Tibial nerve (tissue), 4 donors: ENCODE data around the gene EFR3B. TPM values are rescaled to one million over a fixed set of nuclear protein-coding genes. Genes with fewer than 3 reads are reported as not detected.
"Not testable (repeated sequence)": the region's sequence is repeated elsewhere in the genome, so short reads cannot be mapped to it uniquely, and the experiment has no call there.

Source experiments
- DNase-seq, 2 donors: peaks; one replicate each; pipeline ENCODE4 v3.0.0-alpha.2; 2019; ENCODE audit warnings: low spot score in 2 of 2
- H3K27ac ChIP-seq, 4 donors: fragments of 200-600 bp; sonication (generic) in 3 of 4; one replicate each; pipeline ENCODE4 v1.5.1; 2017 to 2019; ENCODE audit warnings: mild to moderate bottlenecking in 1 of 4
- H3K27me3 ChIP-seq, 2 donors: fragments of 200-600 bp; sonication (generic) in 1 of 2; one replicate each; pipeline versions ENCODE4 v1.5.1 to v1.6.0; 2017 to 2019
- H3K36me3 ChIP-seq, 3 donors: fragments of 200-600 bp; sonication (generic); one replicate each; pipeline ENCODE4 v1.5.1; 2018 to 2019
- H3K4me1 ChIP-seq, 4 donors: fragments of 200-600 bp; sonication (generic) in 3 of 4; one replicate each; pipeline ENCODE4 v1.5.1; 2017 to 2019
- H3K4me3 ChIP-seq, 4 donors: fragments of 200-600 bp; sonication (generic) in 3 of 4; one replicate each; pipeline ENCODE4 v1.5.1; 2017 to 2019; ENCODE audit warnings: mild to moderate bottlenecking in 1 of 4, moderate library complexity in 1 of 4
- H3K9me3 ChIP-seq, 4 donors: fragments of 200-600 bp; sonication (generic) in 3 of 4; one replicate each; pipeline ENCODE4 v1.5.1; 2017 to 2019
- CTCF ChIP-seq, 5 experiments: fragments of 200-600 bp in 3 of 5; fragments of 450-650 bp in 2 of 5; sonication (generic) in 3 of 5; IDR thresholded peaks; one replicate each; pipeline ENCODE4 v1.5.1; 2016 to 2019; ENCODE audit warnings: antibody characterized with exemption in 5 of 5, mild to moderate bottlenecking in 3 of 5, moderate library complexity in 2 of 5
- EP300 ChIP-seq, 2 donors: sonication (generic); formaldehyde crosslinking; IDR thresholded peaks; one replicate each; pipeline ENCODE4 v1.6.1; 2017; ENCODE audit warnings: antibody characterized with exemption in 2 of 2, mild to moderate bottlenecking in 1 of 2
- POLR2A ChIP-seq, 2 donors: fragments of 450-650 bp; IDR thresholded peaks; one replicate each; pipeline ENCODE4 v1.6.1; 2017; ENCODE audit warnings: antibody characterized with exemption in 2 of 2, mild to moderate bottlenecking in 2 of 2, moderate library complexity in 2 of 2
- WGBS, 2 donors: methylation state at CpG; one replicate each; pipeline ENCODE4 v1.1.5; 2018; 5-methylcytosine and 5-hydroxymethylcytosine counted together
- total RNA-seq, 4 donors: library from RNA; depleted of rRNA; stranded (reverse); fragments of >200 nt; gene quantifications; one replicate each; pipeline ENCODE4 v1.1.0, GENCODE V29; 2016

Gene EFR3B, protein sequence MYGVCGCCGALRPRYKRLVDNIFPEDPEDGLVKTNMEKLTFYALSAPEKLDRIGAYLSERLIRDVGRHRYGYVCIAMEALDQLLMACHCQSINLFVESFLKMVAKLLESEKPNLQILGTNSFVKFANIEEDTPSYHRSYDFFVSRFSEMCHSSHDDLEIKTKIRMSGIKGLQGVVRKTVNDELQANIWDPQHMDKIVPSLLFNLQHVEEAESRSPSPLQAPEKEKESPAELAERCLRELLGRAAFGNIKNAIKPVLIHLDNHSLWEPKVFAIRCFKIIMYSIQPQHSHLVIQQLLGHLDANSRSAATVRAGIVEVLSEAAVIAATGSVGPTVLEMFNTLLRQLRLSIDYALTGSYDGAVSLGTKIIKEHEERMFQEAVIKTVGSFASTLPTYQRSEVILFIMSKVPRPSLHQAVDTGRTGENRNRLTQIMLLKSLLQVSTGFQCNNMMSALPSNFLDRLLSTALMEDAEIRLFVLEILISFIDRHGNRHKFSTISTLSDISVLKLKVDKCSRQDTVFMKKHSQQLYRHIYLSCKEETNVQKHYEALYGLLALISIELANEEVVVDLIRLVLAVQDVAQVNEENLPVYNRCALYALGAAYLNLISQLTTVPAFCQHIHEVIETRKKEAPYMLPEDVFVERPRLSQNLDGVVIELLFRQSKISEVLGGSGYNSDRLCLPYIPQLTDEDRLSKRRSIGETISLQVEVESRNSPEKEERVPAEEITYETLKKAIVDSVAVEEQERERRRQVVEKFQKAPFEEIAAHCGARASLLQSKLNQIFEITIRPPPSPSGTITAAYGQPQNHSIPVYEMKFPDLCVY
- 1 to 10 TPM; 5.4 to 7.1 (median 5.7) TPM for total RNA-seq

DNA sequence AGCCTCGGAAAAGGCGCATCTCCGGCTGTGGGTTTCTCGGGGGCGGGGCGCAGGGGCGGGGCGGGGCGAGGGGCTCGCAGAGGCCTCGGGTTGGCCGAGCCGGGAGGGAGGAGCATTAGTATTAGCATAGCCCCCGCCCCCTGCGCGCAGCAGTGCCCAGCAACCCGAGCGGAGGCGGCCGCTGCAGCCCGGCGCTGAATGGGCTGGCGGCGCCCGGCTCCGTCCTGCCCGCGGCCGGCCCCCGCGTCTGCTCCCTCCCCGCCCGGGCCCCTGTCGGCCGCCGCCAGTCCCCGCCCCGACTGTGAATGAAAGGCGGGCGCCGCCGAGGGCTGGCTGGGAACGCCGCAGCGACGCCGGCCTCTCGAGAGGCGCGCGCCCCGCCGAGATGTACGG, at the start of gene EFR3B:
EFR3B (plus strand) TSS at position 149 of the 393 bp plus-strand sequence; CDS start at position 386, 237 bp downstream.
- TF ChIP-seq CTCF (IDR thresholded peaks at IDR 0.05): peak in 2 of 5 experiments; percentile 30 to 45
- TF ChIP-seq POLR2A (IDR thresholded peaks at IDR 0.05): peak in 1 of 2 donors; percentile 65
- peak in 1 of 2 donors; percentile 9 for TF ChIP-seq EP300 (IDR thresholded peaks at IDR 0.05)
- peak; percentile 91 to 92 for DNase-seq

GRCh38 chr2:24993406-24994145, 48.3 kb upstream of the EFR3B start:
- Histone ChIP-seq H3K4me3 (no peak overlapping the region), H3K27ac (no peak overlapping the region), H3K36me3 (no peaks in the 10 kb centered on the region), H3K4me1 (no peaks in the 10 kb centered on the region), H3K27me3 (no peaks in the 10 kb centered on the region), H3K9me3 (no peaks in the 10 kb centered on the region)
- DNase-seq: no peak
- WGBS, 2 donors: 60 to 71% methylated on average over 6 of the region's 6 CpGs
- TF ChIP-seq CTCF (IDR thresholded peaks at IDR 0.05) (no peak), EP300 (IDR thresholded peaks at IDR 0.05) (no peak), POLR2A (IDR thresholded peaks at IDR 0.05) (no peak)

More for the DNA sequence above, at the start of gene EFR3B:
- Histone ChIP-seq H3K27me3 (no peaks in the 10 kb centered on the region), H3K9me3 (no peaks in the 10 kb centered on the region), H3K4me3 (peak within 1 kb of the TSS; percentile 74 to 92 (median 86)), H3K4me1 (peaks cover 0 to 23% (median 12%) of the 10 kb centered on the region in 4 donors), H3K36me3 (no peaks in the 10 kb centered on the region), H3K27ac (peak within 1 kb of the TSS; percentile 52 to 89 (median 76))
- 0 to 1% methylated on average over 22 to 34 of the region's 54 CpGs for WGBS, 2 donors

- no peak for TF ChIP-seq POLR2A (IDR thresholded peaks at IDR 0.05)
- no peak for TF ChIP-seq EP300 (IDR thresholded peaks at IDR 0.05)
- no peak for TF ChIP-seq CTCF (IDR thresholded peaks at IDR 0.05)
- Histone ChIP-seq H3K27ac (no peak overlapping the region), H3K4me3 (no peak overlapping the region), H3K36me3 (no peaks in the 10 kb centered on the region), H3K4me1 (no peaks in the 10 kb centered on the region), H3K9me3 (no peaks in the 10 kb centered on the region), H3K27me3 (no peaks in the 10 kb centered on the region)
- 64 to 66% methylated on average over 1 of the region's 1 CpG for WGBS, 2 donors
- DNase-seq: no peak
These were observed 47.6 kb upstream of the EFR3B start for GRCh38 chr2:24994146-24994724.

DNA sequence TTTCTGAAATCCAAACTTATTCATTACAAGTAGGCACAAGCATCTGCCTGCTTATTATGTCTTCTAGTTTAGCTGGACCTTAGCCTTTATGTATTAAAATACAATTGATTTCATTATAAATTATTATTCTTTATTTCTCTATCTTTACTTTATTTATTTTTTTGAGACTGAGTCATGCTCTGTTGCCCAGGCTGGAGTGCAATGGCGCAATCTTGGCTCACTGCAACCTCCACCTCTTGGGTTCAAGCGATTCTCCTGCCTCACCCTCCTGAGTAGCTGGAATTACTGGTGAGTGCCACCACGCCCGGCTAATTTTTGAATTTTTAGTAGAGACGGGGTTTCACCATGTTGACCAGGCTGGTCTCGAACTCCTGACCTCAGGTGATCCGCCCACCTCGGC, 42.8 kb upstream of the EFR3B start:
- DNase-seq, H3K27me3 ChIP-seq, H3K36me3 ChIP-seq, H3K4me3 ChIP-seq, H3K9me3 ChIP-seq, H3K27ac ChIP-seq: not testable (repeated sequence)
- H3K4me1 ChIP-seq: peaks cover 0 to 15% (median 0%) of the 10 kb centered on the region in 4 donors
- 83 to 88% methylated on average over 8 of the region's 8 CpGs for WGBS, 2 donors

DNA sequence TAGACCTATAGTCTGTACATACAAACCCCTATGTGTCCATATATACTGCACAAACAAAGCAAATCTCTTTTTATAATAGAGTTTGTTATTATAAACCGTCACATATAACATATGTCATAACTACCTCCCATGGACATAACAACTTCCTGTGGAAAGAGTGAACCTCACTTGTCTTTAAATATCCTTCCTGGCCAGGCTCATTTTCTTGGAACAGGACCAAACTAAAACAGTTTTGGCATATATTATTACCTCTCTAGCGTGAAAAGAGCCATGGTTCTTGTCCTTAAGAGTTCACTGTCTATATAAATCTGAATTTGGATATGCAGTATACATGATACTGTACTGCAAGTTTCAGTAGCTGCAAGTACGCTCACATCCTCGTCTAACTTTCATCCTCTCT, 41.8 kb upstream of the EFR3B start:
- 55 to 56% methylated on average over 4 of the region's 4 CpGs for WGBS, 2 donors
- no peak for TF ChIP-seq CTCF (IDR thresholded peaks at IDR 0.05)
- no peak for TF ChIP-seq POLR2A (IDR thresholded peaks at IDR 0.05)
- no peak for TF ChIP-seq EP300 (IDR thresholded peaks at IDR 0.05)
- Histone ChIP-seq H3K4me1 (peaks cover 0 to 15% (median 0%) of the 10 kb centered on the region in 4 donors), H3K36me3 (peaks cover 0 to 7% (median 0%) of the 10 kb centered on the region in 3 donors), H3K9me3 (no peaks in the 10 kb centered on the region), H3K27ac (peak overlapping the region in 1 of 4 donors; percentile 15), H3K27me3 (no peaks in the 10 kb centered on the region), H3K4me3 (no peak overlapping the region)
- no peak for DNase-seq
